Measurements from ENCODE around the gene SLC25A36. TPM values are rescaled to one million over a fixed set of nuclear protein-coding genes. Genes with fewer than 3 reads are reported as not detected.
"Not testable (repeated sequence)": the region's sequence is repeated elsewhere in the genome, so short reads cannot be mapped to it uniquely, and the experiment has no call there.

The SLC25A36 gene
- polyA plus RNA-seq, 4 donors: 19.2 to 118 (median 24.7) TPM

- no peak for DNase-seq
- Histone ChIP-seq H3K4me1 (ENCODE audit: control insufficient read depth in 3 of 3, insufficient read depth in 2 of 3, low read depth in 1 of 3, low read length in 2 of 3) (no peaks in the 10 kb centered on the region), H3K4me3 (ENCODE audit: low read depth in 1 of 3, low read length in 3 of 3) (no peak overlapping the region), H3K27ac (ENCODE audit: low read depth in 1 of 3, low read length in 2 of 3) (no peak overlapping the region), H3K27me3 (ENCODE audit: control insufficient read depth in 3 of 3, insufficient read depth in 3 of 3, low read length in 3 of 3) (no peaks in the 10 kb centered on the region), H3K9me3 (ENCODE audit: control insufficient read depth in 2 of 2, insufficient read depth in 1 of 2, low read depth in 1 of 2, low read length in 1 of 2) (no peaks in the 10 kb centered on the region), H3K36me3 (ENCODE audit: control insufficient read depth in 3 of 3, insufficient read depth in 2 of 3, low read depth in 1 of 3, low read length in 3 of 3) (no peaks in the 10 kb centered on the region)
- 80 to 91% (median 81%) methylated on average over 2 of the region's 2 CpGs for WGBS, 3 donors
- no peak for FAIRE-seq
These were observed 70.9 kb downstream of the SLC25A36 start for GRCh38 chr3:141012571-141012970.

GRCh38 chr3:141015481-141015880 is 73.8 kb downstream of the SLC25A36 start:
- Histone ChIP-seq H3K9me3 (ENCODE audit: control insufficient read depth in 2 of 2, insufficient read depth in 1 of 2, low read depth in 1 of 2, low read length in 1 of 2) (no peaks in the 10 kb centered on the region), H3K27ac (ENCODE audit: low read depth in 1 of 3, low read length in 2 of 3) (no peak overlapping the region), H3K4me1 (ENCODE audit: control insufficient read depth in 3 of 3, insufficient read depth in 2 of 3, low read depth in 1 of 3, low read length in 2 of 3) (no peaks in the 10 kb centered on the region), H3K36me3 (ENCODE audit: control insufficient read depth in 3 of 3, insufficient read depth in 2 of 3, low read depth in 1 of 3, low read length in 3 of 3) (no peaks in the 10 kb centered on the region), H3K4me3 (ENCODE audit: low read depth in 1 of 3, low read length in 3 of 3) (no peak overlapping the region), H3K27me3 (ENCODE audit: control insufficient read depth in 3 of 3, insufficient read depth in 3 of 3, low read length in 3 of 3) (no peaks in the 10 kb centered on the region)
- DNase-seq (no peak), FAIRE-seq (no peak)
- 75 to 92% (median 86%) methylated on average over 3 of the region's 3 CpGs for WGBS, 3 donors

GRCh38 chr3:141017366-141018322 is 76.0 kb downstream of the SLC25A36 start:
- not testable (repeated sequence) for H3K4me3 ChIP-seq (ENCODE audit: low read depth in 1 of 3, low read length in 3 of 3); H3K36me3 ChIP-seq (ENCODE audit: control insufficient read depth in 3 of 3, insufficient read depth in 2 of 3, low read depth in 1 of 3, low read length in 3 of 3); DNase-seq; H3K27me3 ChIP-seq (ENCODE audit: control insufficient read depth in 3 of 3, insufficient read depth in 3 of 3, low read length in 3 of 3); FAIRE-seq; H3K4me1 ChIP-seq (ENCODE audit: control insufficient read depth in 3 of 3, insufficient read depth in 2 of 3, low read depth in 1 of 3, low read length in 2 of 3); H3K27ac ChIP-seq (ENCODE audit: low read depth in 1 of 3, low read length in 2 of 3); H3K9me3 ChIP-seq (ENCODE audit: control insufficient read depth in 2 of 2, insufficient read depth in 1 of 2, low read depth in 1 of 2, low read length in 1 of 2)
- 75 to 84% (median 76%) methylated on average over 23 of the region's 23 CpGs for WGBS, 3 donors

- Histone ChIP-seq H3K27ac (ENCODE audit: low read depth in 1 of 3, low read length in 2 of 3) (no peak overlapping the region), H3K4me1 (ENCODE audit: control insufficient read depth in 3 of 3, insufficient read depth in 2 of 3, low read depth in 1 of 3, low read length in 2 of 3) (no peaks in the 10 kb centered on the region), H3K27me3 (ENCODE audit: control insufficient read depth in 3 of 3, insufficient read depth in 3 of 3, low read length in 3 of 3) (no peaks in the 10 kb centered on the region), H3K9me3 (ENCODE audit: control insufficient read depth in 2 of 2, insufficient read depth in 1 of 2, low read depth in 1 of 2, low read length in 1 of 2) (no peaks in the 10 kb centered on the region), H3K4me3 (ENCODE audit: low read depth in 1 of 3, low read length in 3 of 3) (no peak overlapping the region), H3K36me3 (ENCODE audit: control insufficient read depth in 3 of 3, insufficient read depth in 2 of 3, low read depth in 1 of 3, low read length in 3 of 3) (no peaks in the 10 kb centered on the region)
- FAIRE-seq (no peak), DNase-seq (no peak)
- WGBS, 3 donors: 95% methylated on average over 15 to 19 of the region's 19 CpGs
These were observed 77.6 kb downstream of the SLC25A36 start for GRCh38 chr3:141019244-141019643.

- FAIRE-seq (no peak), DNase-seq (no peak)
- no peak overlapping the region for H3K4me3 ChIP-seq (ENCODE audit: low read depth in 1 of 3, low read length in 3 of 3)
- H3K27ac ChIP-seq (ENCODE audit: low read depth in 1 of 3, low read length in 2 of 3): no peak overlapping the region
- 74 to 85% (median 75%) methylated on average over 5 of the region's 5 CpGs for WGBS, 3 donors
- H3K27me3 ChIP-seq (ENCODE audit: control insufficient read depth in 3 of 3, insufficient read depth in 3 of 3, low read length in 3 of 3): no peaks in the 10 kb centered on the region
- H3K9me3 ChIP-seq (ENCODE audit: control insufficient read depth in 2 of 2, insufficient read depth in 1 of 2, low read depth in 1 of 2, low read length in 1 of 2): no peaks in the 10 kb centered on the region
- no peaks in the 10 kb centered on the region for H3K4me1 ChIP-seq (ENCODE audit: control insufficient read depth in 3 of 3, insufficient read depth in 2 of 3, low read depth in 1 of 3, low read length in 2 of 3)
- no peaks in the 10 kb centered on the region for H3K36me3 ChIP-seq (ENCODE audit: control insufficient read depth in 3 of 3, insufficient read depth in 2 of 3, low read depth in 1 of 3, low read length in 3 of 3)
These were observed 78.7 kb downstream of the SLC25A36 start for GRCh38 chr3:141020143-141020830.

- 90 to 98% (median 96%) methylated on average over 4 of the region's 4 CpGs for WGBS, 3 donors
- no peak for DNase-seq
- Histone ChIP-seq H3K36me3 (ENCODE audit: control insufficient read depth in 3 of 3, insufficient read depth in 2 of 3, low read depth in 1 of 3, low read length in 3 of 3) (no peaks in the 10 kb centered on the region), H3K9me3 (ENCODE audit: control insufficient read depth in 2 of 2, insufficient read depth in 1 of 2, low read depth in 1 of 2, low read length in 1 of 2) (no peaks in the 10 kb centered on the region), H3K4me1 (ENCODE audit: control insufficient read depth in 3 of 3, insufficient read depth in 2 of 3, low read depth in 1 of 3, low read length in 2 of 3) (no peaks in the 10 kb centered on the region), H3K27ac (ENCODE audit: low read depth in 1 of 3, low read length in 2 of 3) (no peak overlapping the region), H3K27me3 (ENCODE audit: control insufficient read depth in 3 of 3, insufficient read depth in 3 of 3, low read length in 3 of 3) (no peaks in the 10 kb centered on the region), H3K4me3 (ENCODE audit: low read depth in 1 of 3, low read length in 3 of 3) (no peak overlapping the region)
- FAIRE-seq: no peak
These were observed 79.6 kb downstream of the SLC25A36 start for GRCh38 chr3:141021261-141021660.

Other genes with a start within 250 kb of the SLC25A36 start
- under 1 TPM in 2 of 4 donors, not detected in 2; 0.27 to 0.56 TPM for gene SPSB4, start 109.5 kb downstream of the SLC25A36 start, polyA plus RNA-seq